RWPE2 (cell line): ENCODE results near the gene UBLCP1.

ENCODE experiments used
- ATAC-seq: fragments of 200-7000 bp; cut with Tn5 transposase; 3 replicates; pipeline ENCODE4 v1.9.1; 2021; ENCODE audit warnings: low read depth
- DNase-seq: peaks from one replicate; pipeline ENCODE4 v3.0.0-alpha.2; 2020; ENCODE audit warnings: low spot score
- H3K27ac ChIP-seq: fragments of 450-650 bp; 2 replicates; pipeline ENCODE4 v1.5.1; 2017; ENCODE audit warnings: mild to moderate bottlenecking; ENCODE audit not compliant: poor library complexity, severe bottlenecking
- H3K27me3 ChIP-seq: fragments of 250-450 bp; sonication (Bioruptor Pico); 2 replicates; pipeline ENCODE4 v1.5.1; 2021; ENCODE audit warnings: mild to moderate bottlenecking, moderate library complexity; ENCODE audit not compliant: insufficient read depth, poor library complexity, severe bottlenecking
- H3K36me3 ChIP-seq: fragments of 250-450 bp; sonication (Bioruptor Pico); 2 replicates; pipeline ENCODE4 v1.5.1; 2020; ENCODE audit warnings: low read depth, mild to moderate bottlenecking, moderate library complexity
- H3K4me1 ChIP-seq: fragments of 250-450 bp; sonication (Bioruptor Pico); 2 replicates; pipeline ENCODE4 v1.5.1; 2021; ENCODE audit warnings: mild to moderate bottlenecking, moderate library complexity; ENCODE audit not compliant: insufficient read depth, poor library complexity, severe bottlenecking
- H3K4me3 ChIP-seq: fragments of 250-450 bp; sonication (Bioruptor Pico); 2 replicates; pipeline ENCODE4 v1.5.1; 2021; ENCODE audit warnings: mild to moderate bottlenecking, moderate library complexity; ENCODE audit not compliant: severe bottlenecking
- H3K9me3 ChIP-seq: fragments of 250-450 bp; sonication (Bioruptor Pico); 2 replicates; pipeline ENCODE4 v1.5.1; 2021; ENCODE audit warnings: mild to moderate bottlenecking, moderate library complexity; ENCODE audit not compliant: severe bottlenecking
- CTCF ChIP-seq: fragments of 450-650 bp; IDR thresholded peaks from one replicate; pipeline ENCODE4 v1.5.1; 2017; ENCODE audit warnings: mild to moderate bottlenecking, moderate library complexity; ENCODE audit not compliant: poor library complexity, severe bottlenecking

The UBLCP1 gene

GRCh38 chr5:159262859-159263568 is at the start of gene UBLCP1:
TSS of gene UBLCP1 (plus strand) at chr5:159263290. CDS start at chr5:159268916, 5,626 bp downstream.
- peak within 1 kb of the TSS; percentile 80 for H3K27ac ChIP-seq
- peaks cover 23% of the 10 kb centered on the region for H3K36me3 ChIP-seq
- DNase-seq (peak; percentile 86), ATAC-seq (peak; percentile 89)
- H3K4me1 ChIP-seq, result peaks cover 16% of the 10 kb centered on the region
- no peaks in the 10 kb centered on the region for H3K9me3 ChIP-seq
- no peaks in the 10 kb centered on the region for H3K27me3 ChIP-seq
- no peak for TF ChIP-seq CTCF
- peak within 1 kb of the TSS; percentile 92 for H3K4me3 ChIP-seq

- no peaks in the 10 kb centered on the region for H3K9me3 ChIP-seq
- ATAC-seq, result no peak
- no peak overlapping the region for H3K4me3 ChIP-seq
- no peaks in the 10 kb centered on the region for H3K27me3 ChIP-seq
- H3K36me3 ChIP-seq, result no peaks in the 10 kb centered on the region
- H3K27ac ChIP-seq, result no peak overlapping the region
- no peak for DNase-seq
- peaks cover 59% of the 10 kb centered on the region for H3K4me1 ChIP-seq
- no peak for TF ChIP-seq CTCF
Observed at GRCh38 chr5:159214486-159215271, 48.4 kb upstream of the UBLCP1 start.

GRCh38 chr5:159215886-159216285 is 47.2 kb upstream of the UBLCP1 start:
- Histone ChIP-seq H3K36me3 (no peaks in the 10 kb centered on the region), H3K27ac (peak overlapping the region; percentile 0), H3K9me3 (no peaks in the 10 kb centered on the region), H3K4me3 (no peak overlapping the region), H3K27me3 (no peaks in the 10 kb centered on the region), H3K4me1 (peaks cover 58% of the 10 kb centered on the region)
- no peak for TF ChIP-seq CTCF
- DNase-seq (no peak), ATAC-seq (peak; percentile 73)

- Histone ChIP-seq H3K4me3 (no peak overlapping the region), H3K36me3 (no peaks in the 10 kb centered on the region), H3K4me1 (peaks cover 53% of the 10 kb centered on the region), H3K27ac (peak overlapping the region; percentile 0), H3K27me3 (no peaks in the 10 kb centered on the region), H3K9me3 (no peaks in the 10 kb centered on the region)
- TF ChIP-seq CTCF, result peak; percentile 6
- ATAC-seq (no peak), DNase-seq (no peak)
Observed at GRCh38 chr5:159216454-159216853, 46.6 kb upstream of the UBLCP1 start.
